Esophagus squamous epithelium (tissue), 4 donors: ENCODE results near the gene PDGFD.

Experiments
- POLR2A ChIP-seq, 4 donors: fragments of 450-650 bp; IDR thresholded peaks; one replicate each; pipeline ENCODE4 v1.6.1; 2017; ENCODE audit warnings: antibody characterized with exemption in 4 of 4, mild to moderate bottlenecking in 4 of 4, moderate library complexity in 3 of 4
- TF ChIP-seq, protein P1 (sequence below), 6 experiments: fragments of 450-650 bp in 4 of 6; fragments of 200-600 bp in 2 of 6; sonication (generic) in 2 of 6; IDR thresholded peaks; one replicate each; pipeline ENCODE4 v1.5.1; 2016 to 2019; ENCODE audit warnings: antibody characterized with exemption in 6 of 6, mild to moderate bottlenecking in 4 of 6, moderate library complexity in 4 of 6

DNA sequence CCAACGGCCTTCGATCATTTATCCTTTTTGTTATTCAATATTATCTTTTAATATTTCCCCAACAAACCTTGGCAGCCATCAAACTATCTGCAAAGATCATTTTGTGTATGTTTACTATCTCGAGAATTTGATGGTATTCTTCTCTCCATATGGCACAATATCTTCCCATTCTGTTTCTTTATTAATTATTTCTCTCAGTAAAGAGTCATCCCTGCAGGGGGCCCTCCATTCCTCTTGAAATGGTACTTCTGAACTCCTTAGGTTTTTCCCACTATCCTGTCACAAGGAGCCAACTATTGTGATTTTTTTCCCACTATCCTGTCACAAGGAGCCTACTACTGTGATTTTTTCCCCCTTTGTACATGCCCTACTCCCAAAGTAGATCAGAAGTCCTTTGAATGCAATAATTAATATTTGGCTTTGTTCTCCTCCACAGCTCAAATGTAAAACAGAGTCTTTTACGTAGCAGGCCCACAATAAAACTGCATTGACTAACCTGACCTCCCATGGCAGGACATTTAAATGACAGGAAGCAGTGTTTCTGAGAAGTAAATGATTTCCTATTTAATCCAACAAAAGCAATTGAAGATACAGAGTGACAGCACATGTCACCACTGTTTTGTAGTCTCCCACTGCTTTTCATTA lies 43.3 kb downstream of the PDGFD start:
- TF ChIP-seq, protein P1, sequence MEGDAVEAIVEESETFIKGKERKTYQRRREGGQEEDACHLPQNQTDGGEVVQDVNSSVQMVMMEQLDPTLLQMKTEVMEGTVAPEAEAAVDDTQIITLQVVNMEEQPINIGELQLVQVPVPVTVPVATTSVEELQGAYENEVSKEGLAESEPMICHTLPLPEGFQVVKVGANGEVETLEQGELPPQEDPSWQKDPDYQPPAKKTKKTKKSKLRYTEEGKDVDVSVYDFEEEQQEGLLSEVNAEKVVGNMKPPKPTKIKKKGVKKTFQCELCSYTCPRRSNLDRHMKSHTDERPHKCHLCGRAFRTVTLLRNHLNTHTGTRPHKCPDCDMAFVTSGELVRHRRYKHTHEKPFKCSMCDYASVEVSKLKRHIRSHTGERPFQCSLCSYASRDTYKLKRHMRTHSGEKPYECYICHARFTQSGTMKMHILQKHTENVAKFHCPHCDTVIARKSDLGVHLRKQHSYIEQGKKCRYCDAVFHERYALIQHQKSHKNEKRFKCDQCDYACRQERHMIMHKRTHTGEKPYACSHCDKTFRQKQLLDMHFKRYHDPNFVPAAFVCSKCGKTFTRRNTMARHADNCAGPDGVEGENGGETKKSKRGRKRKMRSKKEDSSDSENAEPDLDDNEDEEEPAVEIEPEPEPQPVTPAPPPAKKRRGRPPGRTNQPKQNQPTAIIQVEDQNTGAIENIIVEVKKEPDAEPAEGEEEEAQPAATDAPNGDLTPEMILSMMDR (IDR thresholded peaks at IDR 0.05) = no peak
- TF ChIP-seq POLR2A (IDR thresholded peaks at IDR 0.05) = no peak
